Thyroid gland (tissue), 4 donors: Measurements from ENCODE around the gene NT5E.

Source experiments
- CTCF ChIP-seq, 6 experiments: fragments of 200-600 bp in 3 of 6; fragments of 450-650 bp in 3 of 6; sonication (generic) in 3 of 6; IDR thresholded peaks; one replicate each; pipeline ENCODE4 v1.5.1; 2016 to 2019; ENCODE audit warnings: antibody characterized with exemption in 6 of 6, mild to moderate bottlenecking in 2 of 6, inconsistent platforms in 1 of 6, moderate library complexity in 1 of 6
- POLR2A ChIP-seq, 2 donors: fragments of 450-650 bp; IDR thresholded peaks; one replicate each; pipeline ENCODE4 v1.6.1; 2017; ENCODE audit warnings: antibody characterized with exemption in 2 of 2, mild to moderate bottlenecking in 2 of 2, moderate library complexity in 1 of 2

- TF ChIP-seq POLR2A (IDR thresholded peaks at IDR 0.05) (no peak), CTCF (IDR thresholded peaks at IDR 0.05) (no peak)
Observed at GRCh38 chr6:85465762-85466161, 15.9 kb downstream of the NT5E start.
